ENCODE measurements around the gene ACSL1.

Gene ACSL1

DNA sequence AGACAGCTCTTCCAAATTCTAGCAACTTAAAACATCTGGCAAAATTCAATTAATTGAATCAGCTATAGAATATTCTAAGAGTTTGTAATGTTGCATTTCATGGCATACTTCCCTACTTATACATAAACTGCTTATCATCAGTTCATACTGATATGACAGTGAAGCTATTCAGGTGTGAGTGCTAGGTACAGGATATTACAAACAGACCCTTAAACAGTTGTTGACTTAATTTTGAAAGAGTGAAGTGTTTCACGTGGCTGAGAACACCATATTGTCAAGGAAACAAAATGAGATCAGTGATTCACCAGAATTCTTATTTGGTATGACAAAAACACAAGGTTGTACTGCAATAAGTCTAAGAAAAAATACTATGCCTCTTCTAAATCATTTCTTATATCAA lies 119.3 kb downstream of the ACSL1 start:
- DNase-seq = no peak

- DNase-seq = no peak
These were observed 120.1 kb downstream of the ACSL1 start for GRCh38 chr4:184705692-184706091.

Measured in CD4-positive, alpha-beta T cell treated with Interferon gamma for 1 hour (primary cell).